ENCODE results near the gene PLAGL2.

DNA sequence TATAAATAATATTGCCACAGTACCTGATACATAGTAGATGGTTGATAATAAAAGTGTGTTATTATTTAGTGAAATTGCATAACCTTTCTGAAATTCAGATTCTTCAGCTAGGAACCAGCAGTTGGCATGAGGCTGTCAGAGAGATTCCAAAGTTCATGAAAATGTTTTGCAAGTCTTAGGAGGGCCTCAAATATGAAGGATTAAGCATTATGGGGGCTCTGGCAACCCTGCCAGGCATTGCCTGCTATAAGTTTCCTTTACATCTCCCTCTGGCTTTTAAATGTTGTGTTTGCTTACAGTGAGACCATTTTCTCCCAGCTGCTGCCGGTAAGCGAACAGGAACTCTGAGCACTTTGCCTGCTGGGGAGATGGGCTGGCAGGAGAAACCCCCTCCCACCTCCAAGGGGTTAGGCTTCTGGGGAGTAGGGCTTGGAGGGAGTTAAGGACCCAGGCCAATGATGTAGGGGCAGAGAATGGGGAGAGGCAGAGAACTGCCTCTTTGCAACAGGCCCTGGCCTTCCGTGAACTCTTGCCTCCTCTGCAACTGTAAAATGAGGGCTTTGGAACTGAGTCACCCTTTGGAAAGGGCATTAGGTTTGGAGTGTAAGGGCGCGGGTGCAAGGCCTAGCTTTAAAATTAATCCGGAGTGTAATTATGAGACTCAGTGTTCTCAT is 36.7 kb upstream of the PLAGL2 start:
- TF ChIP-seq EZH2 (IDR thresholded peaks at IDR 0.05; ENCODE audit: low read length), result no peak
- TF ChIP-seq, protein P1, sequence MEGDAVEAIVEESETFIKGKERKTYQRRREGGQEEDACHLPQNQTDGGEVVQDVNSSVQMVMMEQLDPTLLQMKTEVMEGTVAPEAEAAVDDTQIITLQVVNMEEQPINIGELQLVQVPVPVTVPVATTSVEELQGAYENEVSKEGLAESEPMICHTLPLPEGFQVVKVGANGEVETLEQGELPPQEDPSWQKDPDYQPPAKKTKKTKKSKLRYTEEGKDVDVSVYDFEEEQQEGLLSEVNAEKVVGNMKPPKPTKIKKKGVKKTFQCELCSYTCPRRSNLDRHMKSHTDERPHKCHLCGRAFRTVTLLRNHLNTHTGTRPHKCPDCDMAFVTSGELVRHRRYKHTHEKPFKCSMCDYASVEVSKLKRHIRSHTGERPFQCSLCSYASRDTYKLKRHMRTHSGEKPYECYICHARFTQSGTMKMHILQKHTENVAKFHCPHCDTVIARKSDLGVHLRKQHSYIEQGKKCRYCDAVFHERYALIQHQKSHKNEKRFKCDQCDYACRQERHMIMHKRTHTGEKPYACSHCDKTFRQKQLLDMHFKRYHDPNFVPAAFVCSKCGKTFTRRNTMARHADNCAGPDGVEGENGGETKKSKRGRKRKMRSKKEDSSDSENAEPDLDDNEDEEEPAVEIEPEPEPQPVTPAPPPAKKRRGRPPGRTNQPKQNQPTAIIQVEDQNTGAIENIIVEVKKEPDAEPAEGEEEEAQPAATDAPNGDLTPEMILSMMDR (optimal IDR thresholded peaks at IDR 0.05 in 1 of 3, IDR thresholded peaks at IDR 0.05 in 1 of 3, conservative IDR thresholded peaks at IDR 0.05 in 1 of 3; ENCODE audit: extremely low read depth in 1 of 3, insufficient read depth in 2 of 3, low read length in 3 of 3), result no peak
